Effector memory CD4-positive, alpha-beta T cell (primary cell): ENCODE results near the gene PITPNM3.

Experiments used
- DNase-seq, 3 donors: peaks; one replicate each; pipeline ENCODE4 v3.0.0-alpha.2; 2020
- H3K27ac ChIP-seq: 2 replicates; pipeline ENCODE4 v1.7.0; 2013; ENCODE audit warnings: mild to moderate bottlenecking, low read length, moderate library complexity; ENCODE audit not compliant: insufficient read depth, poor library complexity, severe bottlenecking
- H3K27me3 ChIP-seq: replicated peaks from 2 replicates; pipeline ENCODE4 v1.7.0; 2013; ENCODE audit warnings: mild to moderate bottlenecking, low read length; ENCODE audit not compliant: insufficient read depth, control insufficient read depth, poor library complexity, severe bottlenecking
- H3K36me3 ChIP-seq: 2 replicates; pipeline ENCODE4 v1.7.0; 2013; ENCODE audit warnings: mild to moderate bottlenecking, low read length, moderate library complexity; ENCODE audit not compliant: control insufficient read depth, insufficient read depth
- H3K4me1 ChIP-seq: 2 replicates; pipeline ENCODE4 v1.7.0; 2013; ENCODE audit warnings: low read length, mild to moderate bottlenecking; ENCODE audit not compliant: control insufficient read depth, insufficient read depth, poor library complexity, severe bottlenecking
- H3K4me3 ChIP-seq: 2 replicates; pipeline ENCODE4 v1.7.0; 2013; ENCODE audit warnings: low read length, low read depth, mild to moderate bottlenecking; ENCODE audit not compliant: insufficient read depth, poor library complexity, severe bottlenecking
- H3K9me3 ChIP-seq: 2 replicates; pipeline ENCODE4 v1.7.0; 2013; ENCODE audit warnings: mild to moderate bottlenecking, low read length, moderate library complexity; ENCODE audit not compliant: control insufficient read depth

The PITPNM3 gene

DNA sequence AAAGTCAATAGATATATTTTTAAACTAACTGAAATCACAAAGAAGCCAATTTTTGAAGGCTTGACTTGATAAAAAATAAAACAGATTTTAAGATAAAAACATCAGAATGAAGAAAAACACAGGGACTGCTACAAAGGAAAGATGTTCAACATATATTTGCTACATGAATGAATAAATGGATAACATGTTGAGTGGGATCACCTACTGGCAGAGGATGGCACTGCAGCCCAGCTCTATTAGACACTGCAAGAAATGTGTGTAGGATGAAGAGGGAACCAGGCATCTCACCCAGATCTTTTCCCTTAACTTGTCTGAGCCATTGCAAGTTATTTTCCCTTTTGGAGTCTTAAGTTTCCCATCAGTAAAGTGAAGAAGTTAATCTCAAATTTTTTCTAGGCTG, 125.6 kb downstream of the PITPNM3 start:
- no peak overlapping the region for H3K27ac ChIP-seq
- no peaks in the 10 kb centered on the region for H3K36me3 ChIP-seq
- DNase-seq, result no peak
- no peaks in the 10 kb centered on the region for H3K4me1 ChIP-seq
- H3K9me3 ChIP-seq, result no peaks in the 10 kb centered on the region
- H3K4me3 ChIP-seq, result no peak overlapping the region
- H3K27me3 ChIP-seq, result no peaks in the 10 kb centered on the region

DNA sequence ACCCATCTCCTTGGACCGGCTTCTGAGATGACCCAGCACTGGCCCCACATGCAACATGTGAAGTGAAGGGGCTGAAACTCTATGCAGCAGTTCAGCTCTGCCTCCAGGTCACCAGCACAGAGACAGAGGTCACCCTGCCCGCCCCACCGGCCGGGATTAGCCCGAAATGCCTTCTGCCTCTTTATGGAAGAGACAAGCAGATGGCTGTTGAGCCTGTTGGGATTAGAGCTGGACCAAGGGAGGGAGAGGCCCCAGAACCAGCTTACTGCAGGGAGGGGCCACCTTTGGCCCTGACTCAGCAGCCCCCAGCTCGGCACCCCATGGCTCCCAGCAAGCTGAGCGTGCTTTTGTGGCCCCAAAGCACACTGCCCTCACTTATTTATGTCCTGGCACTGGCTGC, 127.1 kb downstream of the PITPNM3 start:
- Histone ChIP-seq H3K27me3 (no peaks in the 10 kb centered on the region), H3K27ac (no peak overlapping the region), H3K4me1 (no peaks in the 10 kb centered on the region), H3K36me3 (no peaks in the 10 kb centered on the region), H3K9me3 (no peaks in the 10 kb centered on the region), H3K4me3 (no peak overlapping the region)
- no peak for DNase-seq

GRCh38 chr17:6428207-6428965, 128.0 kb downstream of the PITPNM3 start:
- DNase-seq, result no peak
- no peaks in the 10 kb centered on the region for H3K4me1 ChIP-seq
- no peaks in the 10 kb centered on the region for H3K27me3 ChIP-seq
- no peak overlapping the region for H3K27ac ChIP-seq
- H3K9me3 ChIP-seq, result no peaks in the 10 kb centered on the region
- H3K36me3 ChIP-seq, result no peaks in the 10 kb centered on the region
- no peak overlapping the region for H3K4me3 ChIP-seq

DNA sequence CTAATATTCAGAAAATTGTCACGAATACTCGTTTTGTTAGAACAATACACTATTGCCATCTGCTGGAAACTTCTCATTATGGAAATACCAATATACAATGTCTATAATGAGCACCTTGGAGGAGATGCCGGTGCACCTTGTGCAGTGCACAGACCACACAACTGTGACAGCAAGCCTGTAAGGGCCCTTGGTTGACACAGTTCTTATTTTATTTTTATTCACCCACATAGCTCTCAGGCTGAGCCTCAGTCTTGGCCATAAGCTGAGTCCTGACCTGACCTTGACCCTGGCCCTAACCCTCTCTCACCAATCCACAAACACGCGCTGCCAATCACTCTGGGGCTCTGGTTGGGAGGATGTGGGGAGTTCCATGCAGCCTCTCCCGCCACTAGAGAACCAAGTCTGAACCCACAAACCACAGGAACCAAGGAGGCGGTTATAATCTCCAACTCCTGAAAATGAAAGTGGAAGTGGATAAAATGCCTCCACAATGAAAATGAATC, 129.0 kb downstream of the PITPNM3 start:
- no peaks in the 10 kb centered on the region for H3K4me1 ChIP-seq
- peak in 2 of 3 donors; percentile 19 to 38 for DNase-seq
- H3K27me3 ChIP-seq, result no peaks in the 10 kb centered on the region
- no peak overlapping the region for H3K27ac ChIP-seq
- no peaks in the 10 kb centered on the region for H3K36me3 ChIP-seq
- H3K4me3 ChIP-seq, result no peak overlapping the region
- H3K9me3 ChIP-seq, result no peaks in the 10 kb centered on the region

GRCh38 chr17:6426356-6427101, 129.8 kb downstream of the PITPNM3 start:
- no peaks in the 10 kb centered on the region for H3K27me3 ChIP-seq
- H3K9me3 ChIP-seq, result no peaks in the 10 kb centered on the region
- DNase-seq, result no peak
- H3K4me1 ChIP-seq, result no peaks in the 10 kb centered on the region
- no peaks in the 10 kb centered on the region for H3K36me3 ChIP-seq
- no peak overlapping the region for H3K4me3 ChIP-seq
- no peak overlapping the region for H3K27ac ChIP-seq

DNA sequence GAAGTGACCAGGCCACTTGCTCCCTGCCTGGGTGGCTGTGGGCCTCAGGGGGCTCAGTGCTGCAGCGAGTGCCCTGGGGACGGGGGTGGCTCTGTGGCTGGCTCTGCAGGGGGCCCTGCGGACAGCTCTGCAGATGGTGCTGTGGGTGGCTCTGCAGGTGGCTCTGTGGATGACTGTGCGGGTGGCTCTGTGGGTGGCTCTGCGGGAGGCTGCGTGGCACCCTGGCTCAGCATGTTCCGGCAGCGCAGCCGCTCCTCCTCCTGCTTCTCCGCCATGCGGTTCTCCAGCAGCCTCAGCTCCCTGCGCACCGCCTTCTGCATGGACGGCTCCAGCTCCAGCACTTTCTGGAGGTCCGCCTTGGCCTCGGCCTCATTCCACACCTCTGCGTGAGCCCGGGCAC, 130.9 kb downstream of the PITPNM3 start:
- Histone ChIP-seq H3K36me3 (no peaks in the 10 kb centered on the region), H3K27me3 (no peaks in the 10 kb centered on the region), H3K4me1 (no peaks in the 10 kb centered on the region), H3K4me3 (no peak overlapping the region), H3K27ac (no peak overlapping the region), H3K9me3 (no peaks in the 10 kb centered on the region)
- no peak for DNase-seq

DNA sequence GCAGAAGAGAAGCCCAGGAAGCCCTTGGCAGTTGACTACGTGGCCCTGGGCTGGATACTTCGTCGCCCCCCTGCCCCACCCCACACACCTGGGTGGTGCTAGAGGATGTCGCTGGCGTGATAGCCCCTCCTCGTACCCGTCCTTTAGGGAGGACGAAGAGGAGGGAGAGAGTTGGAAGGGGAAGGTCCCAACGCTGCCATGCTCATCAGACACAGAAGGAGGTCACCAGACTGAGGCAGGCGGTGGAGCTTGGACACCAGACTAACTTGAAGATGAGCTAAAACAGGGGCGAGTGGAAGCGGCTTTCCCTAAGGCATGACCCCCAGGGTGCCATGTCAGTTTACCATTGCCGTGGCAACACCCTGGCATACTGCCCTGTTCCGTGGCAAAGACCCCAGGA, 132.4 kb downstream of the PITPNM3 start:
- H3K4me1 ChIP-seq, result no peaks in the 10 kb centered on the region
- H3K27me3 ChIP-seq, result no peaks in the 10 kb centered on the region
- H3K36me3 ChIP-seq, result no peaks in the 10 kb centered on the region
- DNase-seq, result no peak
- H3K4me3 ChIP-seq, result no peak overlapping the region
- no peak overlapping the region for H3K27ac ChIP-seq
- no peaks in the 10 kb centered on the region for H3K9me3 ChIP-seq

DNA sequence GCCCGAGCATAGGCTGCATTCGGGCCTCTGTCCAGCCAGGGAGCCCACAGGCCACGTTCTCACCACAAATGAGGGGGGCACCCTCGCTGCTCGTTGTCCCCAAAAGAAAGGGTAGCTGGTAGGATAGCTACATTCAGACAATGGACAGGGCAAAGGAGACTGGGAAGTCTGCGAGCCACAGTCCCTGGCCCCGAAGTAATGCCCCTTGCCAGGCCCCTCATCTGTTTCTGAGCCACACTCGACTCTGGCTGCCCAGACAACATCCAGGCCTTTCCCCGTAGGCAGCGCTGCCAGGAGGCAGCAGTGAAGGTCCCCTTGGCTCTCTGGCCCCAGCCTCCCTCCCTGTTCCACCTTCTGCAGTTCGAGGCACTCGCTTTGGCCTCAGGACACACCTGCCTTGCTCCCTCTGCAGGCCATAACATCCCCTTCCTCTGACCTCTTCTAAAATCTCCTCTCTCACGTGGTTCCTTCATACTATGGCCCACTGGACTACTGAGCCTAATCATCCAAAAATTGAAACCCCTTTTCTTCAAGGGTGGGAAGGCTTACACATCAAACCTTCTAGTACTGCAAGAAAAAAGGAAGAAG, 133.6 kb downstream of the PITPNM3 start:
- Histone ChIP-seq H3K27ac (no peak overlapping the region), H3K9me3 (no peaks in the 10 kb centered on the region), H3K27me3 (no peaks in the 10 kb centered on the region), H3K36me3 (no peaks in the 10 kb centered on the region), H3K4me3 (no peak overlapping the region), H3K4me1 (no peaks in the 10 kb centered on the region)
- DNase-seq, result no peak

GRCh38 chr17:6421700-6422604, 134.4 kb downstream of the PITPNM3 start:
- Histone ChIP-seq H3K9me3 (no peaks in the 10 kb centered on the region), H3K27ac (no peak overlapping the region), H3K4me3 (no peak overlapping the region), H3K27me3 (no peaks in the 10 kb centered on the region), H3K36me3 (no peaks in the 10 kb centered on the region), H3K4me1 (no peaks in the 10 kb centered on the region)
- peak; percentile 30 to 62 (median 40) for DNase-seq
